HepG2 (cell line): ENCODE data around the gene ZNF77. TPM values are rescaled to one million over a fixed set of nuclear protein-coding genes. Genes with fewer than 3 reads are reported as not detected.

Experiments
- ETV6 ChIP-seq: sonication (generic); formaldehyde crosslinking; conservative IDR thresholded peaks from 2 replicates; pipeline ENCODE4 v1.4.0; 2020; ENCODE audit warnings: missing genetic modification reagents
- KDM1A ChIP-seq: IDR thresholded peaks from 2 replicates; pipeline ENCODE4 v1.6.1; 2016; ENCODE audit warnings: missing compliant biosample characterization
- MYC ChIP-seq: sonication (generic); formaldehyde crosslinking; IDR thresholded peaks from 2 replicates; pipeline ENCODE4 v1.9.0; 2021; ENCODE audit warnings: missing genetic modification reagents, borderline replicate concordance
- NR2C2 ChIP-seq: sonication (generic); formaldehyde crosslinking; IDR thresholded peaks from 2 replicates; pipeline ENCODE4 v1.4.0; 2020; ENCODE audit warnings: missing genetic modification reagents, mild to moderate bottlenecking, moderate library complexity, borderline replicate concordance
- PAXIP1 ChIP-seq: sonication (generic); formaldehyde crosslinking; conservative IDR thresholded peaks from 2 replicates; pipeline ENCODE4 v1.4.0; 2020; ENCODE audit warnings: mild to moderate bottlenecking, missing genetic modification reagents, moderate library complexity
- REPIN1 ChIP-seq: sonication (generic); formaldehyde crosslinking; IDR thresholded peaks from 2 replicates; pipeline ENCODE4 v1.8.0; 2022; ENCODE audit warnings: missing genetic modification reagents, low read depth, mild to moderate bottlenecking, borderline replicate concordance
- SPEN ChIP-seq: sonication (generic); formaldehyde crosslinking; IDR thresholded peaks from 2 replicates; pipeline ENCODE4 v1.5.1; 2020; ENCODE audit warnings: low read depth, mild to moderate bottlenecking, missing genetic modification reagents
- SRY ChIP-seq: sonication (generic); formaldehyde crosslinking; IDR thresholded peaks from 2 replicates; pipeline ENCODE4 v1.8.0; 2022; ENCODE audit warnings: mild to moderate bottlenecking, missing genetic modification reagents
- SYNCRIP ChIP-seq: fragments of 200-400 bp; formaldehyde crosslinking; IDR thresholded peaks from 2 replicates; pipeline ENCODE4 v1.6.1; 2018; ENCODE audit warnings: mild to moderate bottlenecking, low read depth, low read length; ENCODE audit not compliant: insufficient read depth
- TOPORS ChIP-seq: sonication (generic); formaldehyde crosslinking; IDR thresholded peaks from 2 replicates; pipeline ENCODE4 v1.8.0; 2023; ENCODE audit warnings: mild to moderate bottlenecking, missing genetic modification reagents
- U2AF1 ChIP-seq: fragments of 200-400 bp; formaldehyde crosslinking; optimal IDR thresholded peaks from 2 replicates; pipeline ENCODE3; 2017; ENCODE audit warnings: mild to moderate bottlenecking, low read depth, low read length
- XRCC5 ChIP-seq: fragments of 200-400 bp; formaldehyde crosslinking; optimal IDR thresholded peaks from 2 replicates; pipeline ENCODE3; 2017; ENCODE audit warnings: mild to moderate bottlenecking, low read length
- ZBTB34 ChIP-seq: sonication (generic); formaldehyde crosslinking; IDR thresholded peaks from 2 replicates; pipeline ENCODE4 v1.8.0; 2022; ENCODE audit warnings: mild to moderate bottlenecking, missing genetic modification reagents
- ZBTB38 ChIP-seq: sonication (generic); formaldehyde crosslinking; IDR thresholded peaks from 2 replicates; pipeline ENCODE4 v1.5.1; 2020; ENCODE audit warnings: mild to moderate bottlenecking, missing genetic modification reagents
- ZFP90 ChIP-seq: sonication (generic); formaldehyde crosslinking; IDR thresholded peaks from 2 replicates; pipeline ENCODE4 v1.8.0; 2022; ENCODE audit warnings: missing genetic modification reagents, mild to moderate bottlenecking, inconsistent platforms, borderline replicate concordance
- ZNF281 ChIP-seq: sonication (generic); formaldehyde crosslinking; IDR thresholded peaks from 2 replicates; pipeline ENCODE4 v1.4.0; 2020; ENCODE audit warnings: missing genetic modification reagents, borderline replicate concordance
- ZNF547 ChIP-seq: sonication (generic); formaldehyde crosslinking; IDR thresholded peaks from 2 replicates; pipeline ENCODE4 v1.5.1; 2020; ENCODE audit warnings: mild to moderate bottlenecking, missing genetic modification reagents
- ZNF747 ChIP-seq: sonication (generic); formaldehyde crosslinking; IDR thresholded peaks from 2 replicates; pipeline ENCODE4 v1.8.1; 2023; ENCODE audit warnings: missing genetic modification reagents, mild to moderate bottlenecking, borderline replicate concordance
- ZNF75D ChIP-seq: sonication (generic); formaldehyde crosslinking; IDR thresholded peaks from 2 replicates; pipeline ENCODE4 v1.8.1; 2023; ENCODE audit warnings: missing genetic modification reagents, mild to moderate bottlenecking, borderline replicate concordance
- ZSCAN21 ChIP-seq: sonication (generic); formaldehyde crosslinking; IDR thresholded peaks from 2 replicates; pipeline ENCODE4 v1.8.0; 2022; ENCODE audit warnings: mild to moderate bottlenecking, missing genetic modification reagents, moderate library complexity, borderline replicate concordance
- polyA plus RNA-seq, 8 experiments: library from polyadenylated mRNA; depleted of rRNA in 3 of 8; stranded (reverse) in 7 of 8; unstranded in 1 of 8; fragments of >200 nt; fragmentation: Illumina TruSeq in 4 of 8; extraction: Trizol in 4 of 8; gene quantifications; 2 replicates each; pipeline versions ENCODE4 v1.2.1 to v1.2.3, GENCODE V29; 2011 to 2016; ENCODE audit warnings: low read depth in 4 of 8, missing spikeins in 1 of 8, mixed read lengths in 1 of 8; ENCODE audit not compliant: insufficient read depth in 1 of 8
- total RNA-seq, 5 experiments: library from RNA; depleted of rRNA; stranded (reverse); fragments of >200 nt; fragmentation: Illumina TruSeq; extraction: Trizol; gene quantifications; 2 replicates each; pipeline ENCODE4 v1.2.3, GENCODE V29; 2016; ENCODE audit warnings: low read depth in 1 of 5
- TF ChIP-seq, protein P1 (sequence below): sonication (generic); formaldehyde crosslinking; IDR thresholded peaks from 2 replicates; pipeline ENCODE4 v1.5.0; 2020; ENCODE audit warnings: missing genetic modification reagents, mild to moderate bottlenecking, borderline replicate concordance

Gene ZNF77
- total and polyA plus RNA-seq, 2 of the 13 experiments (the other 11 are each of a cell fraction or from before 2014, with no cell fraction given), result 7.1 to 11.5 TPM

DNA sequence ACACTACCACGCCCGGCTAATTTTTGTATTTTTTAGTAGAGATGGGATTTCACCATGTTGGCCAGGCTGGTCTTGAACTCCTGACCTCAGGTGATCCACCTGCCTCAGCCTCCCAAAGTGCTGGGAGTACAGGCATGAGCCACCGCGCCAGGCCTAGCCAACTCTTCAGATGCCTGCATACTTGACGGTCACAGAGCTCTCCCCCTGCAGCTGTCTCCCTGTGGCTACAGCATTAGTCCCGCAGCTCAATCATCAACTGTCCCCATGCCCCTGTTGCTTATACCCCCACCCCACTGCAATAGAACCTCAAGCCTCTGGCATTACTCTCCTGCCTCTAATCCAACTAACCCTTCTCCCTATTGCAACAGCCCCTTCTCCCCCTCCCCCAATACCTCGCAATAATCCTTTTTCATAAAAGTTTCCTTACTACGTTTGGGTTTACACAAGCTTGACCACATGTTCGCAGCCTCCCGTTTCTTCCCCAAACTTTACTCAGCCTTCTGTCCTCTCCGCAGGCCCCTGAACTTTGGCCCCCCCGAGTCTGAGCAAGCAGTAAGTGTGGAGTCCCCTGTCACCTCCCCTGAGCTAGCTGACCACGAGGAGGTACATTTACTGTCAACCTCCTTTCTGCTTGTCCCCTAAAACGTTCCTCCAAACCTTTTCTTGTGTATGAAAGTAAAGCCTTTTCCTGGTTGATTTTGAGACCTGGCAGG, 1.7 kb downstream of the ZNF77 start (continued):
- TF ChIP-seq ETV6 (CRISPR knock-in tag), result no peak
- TF ChIP-seq ZBTB34 (CRISPR knock-in tag), result no peak
- TF ChIP-seq PAXIP1, result peak; percentile 69
- TF ChIP-seq, protein P1, sequence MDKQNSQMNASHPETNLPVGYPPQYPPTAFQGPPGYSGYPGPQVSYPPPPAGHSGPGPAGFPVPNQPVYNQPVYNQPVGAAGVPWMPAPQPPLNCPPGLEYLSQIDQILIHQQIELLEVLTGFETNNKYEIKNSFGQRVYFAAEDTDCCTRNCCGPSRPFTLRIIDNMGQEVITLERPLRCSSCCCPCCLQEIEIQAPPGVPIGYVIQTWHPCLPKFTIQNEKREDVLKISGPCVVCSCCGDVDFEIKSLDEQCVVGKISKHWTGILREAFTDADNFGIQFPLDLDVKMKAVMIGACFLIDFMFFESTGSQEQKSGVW (CRISPR knock-in tag), result no peak
- TF ChIP-seq ZNF75D (CRISPR knock-in tag), result no peak
- peak; percentile 41; the same call in 1 of the 2 replicates for TF ChIP-seq MYC (CRISPR knock-in tag)
- TF ChIP-seq KDM1A (CRISPR knock-in tag), result no peak
- TF ChIP-seq ZNF281 (CRISPR knock-in tag), result peak; percentile 64; the same call in 1 of the 2 replicates
- TF ChIP-seq TOPORS (CRISPR knock-in tag), result no peak
- TF ChIP-seq U2AF1, result no peak
- peak; percentile 46; the same call in 1 of the 2 replicates for TF ChIP-seq REPIN1 (CRISPR knock-in tag)
- TF ChIP-seq ZFP90 (CRISPR knock-in tag), result no peak
- TF ChIP-seq ZNF747 (CRISPR knock-in tag), result no peak
- 0 out of 2 replicates have a peak, but pooled peaks have one; percentile 15 for TF ChIP-seq SPEN (CRISPR knock-in tag)
- TF ChIP-seq XRCC5, result peak; percentile 25
- peak; percentile 63; the same call in 1 of the 2 replicates for TF ChIP-seq ZBTB38 (CRISPR knock-in tag)
- no peak for TF ChIP-seq ZSCAN21
- no peak for TF ChIP-seq ZNF547 (CRISPR knock-in tag)
- 0 out of 2 replicates have a peak, but pooled peaks have one; percentile 24 for TF ChIP-seq NR2C2 (CRISPR knock-in tag)
- no peak for TF ChIP-seq SRY (CRISPR knock-in tag)
- TF ChIP-seq SYNCRIP, result no peak
